Breast epithelium (tissue), 3 donors: Measurements from ENCODE around the gene NFIL3.

Experiments used
- CTCF ChIP-seq, 3 donors: fragments of 450-650 bp; IDR thresholded peaks; one replicate each; pipeline ENCODE4 v1.5.1; 2016 to 2017; ENCODE audit warnings: antibody characterized with exemption in 3 of 3, mild to moderate bottlenecking in 3 of 3, moderate library complexity in 3 of 3
- POLR2A ChIP-seq: fragments of 450-650 bp; IDR thresholded peaks from one replicate; pipeline ENCODE4 v1.6.1; 2016; ENCODE audit warnings: antibody characterized with exemption, mild to moderate bottlenecking, moderate library complexity
- POLR2AphosphoS5 ChIP-seq, 3 donors: sonication (generic); formaldehyde crosslinking; IDR thresholded peaks; one replicate each; pipeline ENCODE4 v1.6.1; 2017; ENCODE audit warnings: antibody characterized with exemption in 3 of 3

DNA sequence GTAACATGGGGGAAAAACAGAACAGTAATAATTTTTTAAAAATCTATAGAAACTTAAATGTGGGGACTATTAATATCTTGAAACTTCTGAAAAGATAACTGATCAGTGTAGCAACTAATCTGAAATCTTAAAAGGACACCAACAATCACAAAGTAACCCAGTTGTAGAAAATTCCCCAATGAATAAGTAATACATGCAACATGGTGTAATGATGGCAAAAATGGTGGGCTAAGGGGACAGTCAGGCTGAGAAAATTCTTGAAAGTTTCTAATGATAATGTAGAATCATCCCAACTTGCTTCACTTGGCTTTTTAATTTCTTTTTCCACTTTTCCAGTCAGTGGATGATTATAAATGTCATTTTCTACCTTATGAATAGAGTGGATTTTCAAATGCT, 5.4 kb downstream of the NFIL3 start:
- TF ChIP-seq CTCF (IDR thresholded peaks at IDR 0.05) (no peak), POLR2A (no peak), POLR2AphosphoS5 (IDR thresholded peaks at IDR 0.05) (no peak)
